IMR-90 (cell line): ENCODE results near the gene DNAAF2. TPM values are rescaled to one million over a fixed set of nuclear protein-coding genes. Genes with fewer than 3 reads are reported as not detected.

Experiments used
- ATAC-seq: fragments of 200-7000 bp; cut with Tn5 transposase; 2 replicates; pipeline ENCODE4 v1.9.1; 2020; ENCODE audit warnings: low read depth, mild to moderate bottlenecking, moderate library complexity
- BruUV-seq: library from RNA; stranded (reverse); fragments of 400-500 nt; replicated peaks from 2 replicates; lab custom pipeline; 2021; lab: Mats Ljungman, UMichigan
- CTCF ChIA-PET: fragments of 300-600 bp; formaldehyde crosslinking; extraction: SDS; loops from one replicate; lab custom pipeline; 2021; ENCODE audit warnings: antibody characterized with exemption; lab: Yijun Ruan, JAX
- POLR2A ChIA-PET: fragments of 300-600 bp; sonication (Branson Sonifier 250); formaldehyde crosslinking; loops from one replicate; lab custom pipeline; 2022; ENCODE audit warnings: antibody characterized with exemption; ENCODE audit not compliant: unreplicated experiment; lab: Charles Lee
- DNase-seq: peaks from one replicate; pipeline ENCODE4 v3.0.0; 2013
- H2AFZ ChIP-seq: replicated peaks from 2 replicates; pipeline ENCODE3; 2013; ENCODE audit warnings: low read length, mild to moderate bottlenecking; ENCODE audit not compliant: poor library complexity
- H2AK5ac ChIP-seq: 2 replicates; pipeline ENCODE4 v1.6.1; 2013; ENCODE audit warnings: low read depth, low read length, inconsistent platforms
- H2AK9ac ChIP-seq: replicated peaks from 2 replicates; pipeline ENCODE3; 2013; ENCODE audit warnings: mild to moderate bottlenecking, low read depth, low read length, moderate library complexity; ENCODE audit not compliant: poor library complexity
- H2BK120ac ChIP-seq: 2 replicates; pipeline ENCODE4 v1.6.1; 2013; ENCODE audit warnings: low read depth, low read length, inconsistent platforms
- H2BK15ac ChIP-seq: 3 replicates; pipeline ENCODE4 v1.6.1; 2013; ENCODE audit warnings: low read depth, low read length, inconsistent platforms
- H2BK20ac ChIP-seq: 2 replicates; pipeline ENCODE4 v1.6.1; 2013; ENCODE audit warnings: low read depth, mild to moderate bottlenecking, inconsistent platforms, low read length, moderate library complexity
- H2BK5ac ChIP-seq: 2 replicates; pipeline ENCODE4 v1.6.1; 2013; ENCODE audit warnings: mild to moderate bottlenecking, low read depth, low read length, inconsistent platforms; ENCODE audit not compliant: poor library complexity, severe bottlenecking
- H3K14ac ChIP-seq: replicated peaks from 2 replicates; pipeline ENCODE4 v1.6.1; 2013; ENCODE audit warnings: low read depth, low read length, inconsistent platforms
- H3K18ac ChIP-seq: 2 replicates; pipeline ENCODE4 v1.6.1; 2013; ENCODE audit warnings: low read depth, low read length, control low read depth
- H3K23ac ChIP-seq: 2 replicates; pipeline ENCODE4 v1.6.1; 2013; ENCODE audit warnings: low read depth, low read length, inconsistent platforms
- H3K27ac ChIP-seq: 2 replicates; pipeline ENCODE4 v1.5.1; 2013; ENCODE audit warnings: mild to moderate bottlenecking, control low read depth, low read length; ENCODE audit not compliant: insufficient read depth
- H3K27me3 ChIP-seq: 2 replicates; pipeline ENCODE4 v1.6.1; 2013; ENCODE audit warnings: low read length; ENCODE audit not compliant: control insufficient read depth, insufficient read depth
- H3K36me3 ChIP-seq: 2 replicates; pipeline ENCODE4 v1.6.1; 2013; ENCODE audit warnings: low read length, mixed read lengths; ENCODE audit not compliant: control insufficient read depth, insufficient read depth
- H3K4ac ChIP-seq: 2 replicates; pipeline ENCODE4 v1.6.1; 2013; ENCODE audit warnings: low read depth, low read length, inconsistent platforms
- H3K4me1 ChIP-seq: 2 replicates; pipeline ENCODE4 v1.6.1; 2013; ENCODE audit warnings: low read length, mixed read lengths; ENCODE audit not compliant: control insufficient read depth, insufficient read depth
- H3K4me2 ChIP-seq: 2 replicates; pipeline ENCODE4 v1.6.1; 2013; ENCODE audit warnings: low read depth, mild to moderate bottlenecking, control low read depth, low read length, moderate library complexity
- H3K4me3 ChIP-seq: 2 replicates; pipeline ENCODE4 v1.5.1; 2013; ENCODE audit warnings: low read depth, mild to moderate bottlenecking, control low read depth, low read length, moderate library complexity; ENCODE audit not compliant: insufficient read depth
- H3K56ac ChIP-seq: 2 replicates; pipeline ENCODE4 v1.6.1; 2013; ENCODE audit warnings: low read length, inconsistent platforms; ENCODE audit not compliant: insufficient read depth; ENCODE audit errors: extremely low read depth
- H3K79me1 ChIP-seq, 2 experiments: 2 replicates each; pipeline ENCODE4 v1.6.1; 2013; ENCODE audit warnings: low read length in 2 of 2, inconsistent platforms in 1 of 2, low read depth in 1 of 2
- H3K9ac ChIP-seq: 2 replicates; pipeline ENCODE4 v1.6.1; 2013; ENCODE audit warnings: low read depth, low read length, control low read depth
- H3K9me1 ChIP-seq: 2 replicates; pipeline ENCODE4 v1.6.1; 2013; ENCODE audit warnings: low read length, inconsistent platforms; ENCODE audit not compliant: insufficient read depth
- H3K9me3 ChIP-seq: 2 replicates; pipeline ENCODE4 v1.6.1; 2013; ENCODE audit warnings: low read length; ENCODE audit not compliant: control insufficient read depth, insufficient read depth
- H4K20me1 ChIP-seq: 2 replicates; pipeline ENCODE4 v1.6.1; 2013; ENCODE audit warnings: low read length, inconsistent platforms; ENCODE audit not compliant: insufficient read depth
- H4K5ac ChIP-seq: 2 replicates; pipeline ENCODE4 v1.6.1; 2013; ENCODE audit warnings: mild to moderate bottlenecking, low read depth, low read length, control low read depth
- H4K8ac ChIP-seq, 2 experiments: 2 replicates each; pipeline ENCODE4 v1.6.1; 2013; ENCODE audit warnings: low read depth in 2 of 2, low read length in 2 of 2, control low read depth in 1 of 2, inconsistent platforms in 1 of 2
- H4K91ac ChIP-seq: 2 replicates; pipeline ENCODE4 v1.6.1; 2013; ENCODE audit warnings: low read depth, low read length, inconsistent platforms; ENCODE audit not compliant: insufficient read depth
- CHD1 ChIP-seq: IDR thresholded peaks from 2 replicates; pipeline ENCODE4 v1.6.1; 2012; ENCODE audit warnings: low read depth, low read length, improper control_type of control experiment
- ELK1 ChIP-seq: fragments of 150-350 bp; IDR thresholded peaks from 2 replicates; pipeline ENCODE4 v1.6.1; 2016; ENCODE audit warnings: low read depth, mild to moderate bottlenecking, low read length, moderate library complexity, borderline replicate concordance
- FOS ChIP-seq: fragments of 150-350 bp; IDR thresholded peaks from 2 replicates; pipeline ENCODE4 v1.6.1; 2016; ENCODE audit warnings: low read depth, low read length
- MXI1 ChIP-seq: IDR thresholded peaks from 2 replicates; pipeline ENCODE4 v1.6.1; 2012; ENCODE audit warnings: low read depth, mild to moderate bottlenecking, low read length, moderate library complexity, borderline replicate concordance
- NFE2L2 ChIP-seq: fragments of 150-350 bp; IDR thresholded peaks from 2 replicates; pipeline ENCODE4 v1.6.1; 2016; ENCODE audit warnings: low read depth, mild to moderate bottlenecking, low read length
- SMC3 ChIP-seq: fragments of 150-350 bp; IDR thresholded peaks from 2 replicates; pipeline ENCODE4 v1.6.1; 2016; ENCODE audit warnings: low read depth, mild to moderate bottlenecking, antibody characterized with exemption, low read length, moderate library complexity
- WGBS, 2 experiments: methylation state at CpG; one replicate each; pipeline versions ENCODE4 v1.1.5 to v1.1.7; 2013; ENCODE audit warnings: missing lambda C conversion rate in 2 of 2; ENCODE audit not compliant: insufficient read length in 1 of 2; ENCODE audit errors: extremely low coverage in 2 of 2; 5-methylcytosine and 5-hydroxymethylcytosine counted together
- dilution Hi-C: fragments of 300-500 bp; cut with HindIII; formaldehyde crosslinking; loops from one replicate; pipeline ENCODE4 v1.14.3; 2018; ENCODE audit warnings: low sequenced_read_pairs; ENCODE audit not compliant: unreplicated experiment
- in situ Hi-C: fragments of 300-500 bp; cut with MboI; formaldehyde crosslinking; loops from 3 replicates; pipeline ENCODE4 v1.14.3; 2019; ENCODE audit warnings: low sequenced_read_pairs, inconsistent platforms, mixed read lengths
- intact Hi-C: fragments of 100-400 bp; cut with micrococcal nuclease; formaldehyde crosslinking; loops from 2 replicates; pipeline ENCODE4 v1.10.0; 2022
- polyA plus RNA-seq, 3 experiments: library from polyadenylated mRNA; depleted of rRNA; stranded (reverse); fragments of >200 nt; gene quantifications; 2 replicates each; pipeline ENCODE4 v1.2.3, GENCODE V29; 2012; ENCODE audit warnings: low replicate concordance in 1 of 3
- total RNA-seq: library from RNA; depleted of rRNA; stranded (reverse); fragments of >200 nt; gene quantifications from 2 replicates; pipeline ENCODE4 v1.2.3, GENCODE V29; 2012

DNAAF2 gene
- total and polyA plus RNA-seq, 2 of the 4 experiments (the other 2 are of a cell fraction): 4.1 to 4.7 TPM

- H3K18ac ChIP-seq: no peak overlapping the region
- H3K9me1 ChIP-seq: peaks cover 7% of the 10 kb centered on the region
- ATAC-seq (peak; percentile 22), DNase-seq (peak; percentile 28)
- peak overlapping the region; percentile 89 for H2AFZ ChIP-seq
- no peak overlapping the region for H2BK120ac ChIP-seq
- peak overlapping the region; percentile 71 for H2AK5ac ChIP-seq
- WGBS, 2 experiments: 1% methylated on average over 42 of the region's 65 CpGs; no CpG with 5 or more reads in 1 of the 2 experiments
- peak overlapping the region; percentile 91 for H2AK9ac ChIP-seq
- TF ChIP-seq CHD1: no peak
- peak; percentile 14; the same call in 1 of the 2 replicates for TF ChIP-seq MXI1
- TF ChIP-seq FOS: no peak
- no peak for TF ChIP-seq NFE2L2
- no peak for TF ChIP-seq SMC3
- no peak for TF ChIP-seq ELK1
- dilution Hi-C loops: no loop called here
- H4K91ac ChIP-seq: no peak overlapping the region; the same call in 1 of the 2 replicates
- H4K8ac ChIP-seq: peak overlapping the region in 1 of 2 experiments; percentile 48; a peak in 1 of 4 replicates
- in situ Hi-C loops: no loop called here
- POLR2A ChIA-PET: no interaction called here
- H4K20me1 ChIP-seq: peaks cover 46% of the 10 kb centered on the region
- peak overlapping the region; percentile 84 for H3K4me3 ChIP-seq
- H2BK20ac ChIP-seq: no peak overlapping the region
- peak overlapping the region; percentile 85 for H3K4ac ChIP-seq
- H3K27me3 ChIP-seq: no peaks in the 10 kb centered on the region
- peak overlapping the region; percentile 86 for H3K9ac ChIP-seq
- H4K5ac ChIP-seq: no peak overlapping the region
- peak overlapping the region; percentile 89 for H3K27ac ChIP-seq
- H3K14ac ChIP-seq: peak overlapping the region; percentile 81
- peak overlapping the region; percentile 74 for H2BK5ac ChIP-seq
- intact Hi-C loops: loop anchor here (2.0 kb wide), 1 partner anchor 158 kb away; no protein-coding TSS in a partner anchor
- H3K9me3 ChIP-seq: no peaks in the 10 kb centered on the region
- H2BK15ac ChIP-seq: no peak overlapping the region
- no peak overlapping the region for H3K56ac ChIP-seq
- CTCF ChIA-PET: interaction anchor here (0.9 kb wide), 2 partner anchors 10 to 13 kb away, joined by 3 read pairs; no protein-coding TSS in a partner anchor
- no TSS peak for BruUV-seq
- H3K79me1 ChIP-seq: peaks cover 4 to 58% of the 10 kb centered on the region in 2 experiments; a peak in 3 of 4 replicates
- H3K4me1 ChIP-seq: peaks cover 13% of the 10 kb centered on the region
- peak overlapping the region; percentile 83 for H3K4me2 ChIP-seq
- peak overlapping the region; percentile 90 for H3K23ac ChIP-seq
- peaks cover 11% of the 10 kb centered on the region for H3K36me3 ChIP-seq
Observed at GRCh38 chr14:49621114-49621881, 13.7 kb downstream of the DNAAF2 start.
